Caco-2 (cell line): ENCODE results near the gene SLIT3. TPM values are rescaled to one million over a fixed set of nuclear protein-coding genes. Genes with fewer than 3 reads are reported as not detected.

Experiments
- BruUV-seq: library from RNA; stranded (reverse); fragments of 400-500 nt; replicated peaks from 2 replicates; lab custom pipeline; 2021; lab: Mats Ljungman, UMichigan
- CTCF ChIA-PET: fragments of 300-600 bp; sonication (Branson Sonifier 250); formaldehyde crosslinking; loops from one replicate; lab custom pipeline; 2022; ENCODE audit warnings: antibody characterized with exemption; lab: Charles Lee
- POLR2A ChIA-PET: fragments of 300-600 bp; sonication (Branson Sonifier 250); formaldehyde crosslinking; loops from one replicate; lab custom pipeline; 2022; ENCODE audit warnings: antibody characterized with exemption; lab: Charles Lee
- DNase-seq, 2 experiments: peaks; one replicate each; pipeline versions ENCODE4 v3.0.0 to v3.0.0-alpha.2; 2020 to 2022
- H3K27me3 ChIP-seq: replicated peaks from 2 replicates; pipeline ENCODE4 v1.6.0; 2011; ENCODE audit warnings: low read length; ENCODE audit not compliant: control insufficient read depth, insufficient read depth
- H3K36me3 ChIP-seq: 2 replicates; pipeline ENCODE4 v1.5.1; 2011; ENCODE audit warnings: low read length; ENCODE audit not compliant: control insufficient read depth, insufficient read depth
- H3K4me1 ChIP-seq: fragments of 250-450 bp; sonication (Bioruptor Pico); 2 replicates; pipeline ENCODE4 v1.5.1; 2020; ENCODE audit warnings: mild to moderate bottlenecking
- H3K4me3 ChIP-seq: 2 replicates; pipeline ENCODE4 v1.5.1; 2011; ENCODE audit warnings: low read depth, mild to moderate bottlenecking, control low read depth, low read length
- H3K9me3 ChIP-seq: fragments of 250-450 bp; sonication (Bioruptor Pico); 2 replicates; pipeline ENCODE4 v1.5.1; 2020; ENCODE audit warnings: mild to moderate bottlenecking, moderate library complexity
- H3K27ac Mint-ChIP-seq: one replicate; pipeline ENCODE4 v1.8.0; 2022; ENCODE audit warnings: mixed read lengths; ENCODE audit not compliant: unreplicated experiment
- H3K27me3 Mint-ChIP-seq: one replicate; pipeline ENCODE4 v1.8.0; 2022; ENCODE audit warnings: mixed read lengths; ENCODE audit not compliant: insufficient read depth, unreplicated experiment
- H3K36me3 Mint-ChIP-seq: one replicate; pipeline ENCODE4 v1.8.0; 2022; ENCODE audit warnings: mild to moderate bottlenecking, mixed read lengths; ENCODE audit not compliant: insufficient read depth, unreplicated experiment
- H3K4me1 Mint-ChIP-seq: one replicate; pipeline ENCODE4 v1.8.0; 2022; ENCODE audit warnings: low read depth, mixed read lengths; ENCODE audit not compliant: unreplicated experiment
- H3K4me3 Mint-ChIP-seq: one replicate; pipeline ENCODE4 v1.8.0; 2022; ENCODE audit warnings: mild to moderate bottlenecking, moderate library complexity, mixed read lengths; ENCODE audit not compliant: unreplicated experiment
- H3K9me3 Mint-ChIP-seq: one replicate; pipeline ENCODE4 v1.8.0; 2022; ENCODE audit warnings: mixed read lengths; ENCODE audit not compliant: unreplicated experiment
- CTCF ChIP-seq, 2 experiments: fragments of 200-600 bp in 1 of 2; IDR thresholded peaks; 1 replicate in 1 of 2; 2 replicates in 1 of 2; pipeline versions ENCODE4 v1.5.1 to v1.8.0; 2011 to 2022; ENCODE audit warnings: antibody characterized with exemption in 1 of 2, control low read depth in 1 of 2, inconsistent platforms in 1 of 2, low read depth in 1 of 2, low read length in 1 of 2, mild to moderate bottlenecking in 1 of 2, moderate library complexity in 1 of 2; ENCODE audit not compliant: insufficient read depth in 1 of 2, severe bottlenecking in 1 of 2, unreplicated experiment in 1 of 2
- intact Hi-C: fragments of 100-400 bp; cut with micrococcal nuclease; formaldehyde crosslinking; loops from one replicate; pipeline ENCODE4 v1.10.0; 2022; ENCODE audit not compliant: unreplicated experiment
- total RNA-seq: library from RNA; stranded (reverse); gene quantifications from 2 replicates; pipeline ENCODE4 v1.2.3, GENCODE V29; 2022

Gene SLIT3
- total RNA-seq, 1 experiment from 2014 or later, result 2.1 TPM

- Histone ChIP-seq H3K4me1 (no peaks in the 10 kb centered on the region), H3K9me3 (0 out of 2 replicates have a peak, but pooled peaks cover 4% of the 10 kb centered on the region), H3K27me3 (no peaks in the 10 kb centered on the region), H3K36me3 (no peaks in the 10 kb centered on the region), H3K4me3 (no peak overlapping the region)
- H3K36me3 Mint-ChIP-seq, result no peaks in the 10 kb centered on the region
- no peak for DNase-seq
- no TSS peak for BruUV-seq
- intact Hi-C loops, result no loop called here
- H3K27me3 Mint-ChIP-seq, result peaks cover 11% of the 10 kb centered on the region
- no peak overlapping the region for H3K27ac Mint-ChIP-seq
- H3K4me3 Mint-ChIP-seq, result no peak overlapping the region
- H3K9me3 Mint-ChIP-seq, result peaks cover 13% of the 10 kb centered on the region
- H3K4me1 Mint-ChIP-seq, result no peaks in the 10 kb centered on the region
- TF ChIP-seq CTCF (IDR thresholded peaks at IDR 0.05; ENCODE audit: insufficient read depth in 1 of 2, low read depth in 1 of 2, low read length in 1 of 2, severe bottlenecking in 1 of 2, unreplicated experiment in 1 of 2), result no peak
- POLR2A ChIA-PET, result no interaction called here
- CTCF ChIA-PET, result no interaction called here
Measured at GRCh38 chr5:168770036-168770498, 530.9 kb downstream of the SLIT3 start.

GRCh38 chr5:168768172-168768571 is 532.8 kb downstream of the SLIT3 start:
- Histone ChIP-seq H3K4me3 (no peak overlapping the region), H3K27me3 (no peaks in the 10 kb centered on the region), H3K36me3 (no peaks in the 10 kb centered on the region), H3K9me3 (0 out of 2 replicates have a peak, but pooled peaks cover 4% of the 10 kb centered on the region), H3K4me1 (no peaks in the 10 kb centered on the region)
- no TSS peak for BruUV-seq
- ChIA-PET POLR2A (no interaction called here), CTCF (no interaction called here)
- no peak for TF ChIP-seq CTCF (IDR thresholded peaks at IDR 0.05; ENCODE audit: insufficient read depth in 1 of 2, low read depth in 1 of 2, low read length in 1 of 2, severe bottlenecking in 1 of 2, unreplicated experiment in 1 of 2)
- no peaks in the 10 kb centered on the region for H3K36me3 Mint-ChIP-seq
- peaks cover 13% of the 10 kb centered on the region for H3K9me3 Mint-ChIP-seq
- intact Hi-C loops, result no loop called here
- no peak for DNase-seq
- H3K4me1 Mint-ChIP-seq, result no peaks in the 10 kb centered on the region
- H3K27me3 Mint-ChIP-seq, result peaks cover 14% of the 10 kb centered on the region
- H3K4me3 Mint-ChIP-seq, result no peak overlapping the region
- H3K27ac Mint-ChIP-seq, result no peak overlapping the region

GRCh38 chr5:168766426-168766700 is 534.6 kb downstream of the SLIT3 start:
- H3K9me3 ChIP-seq, result 0 out of 2 replicates have a peak, but pooled peaks cover 4% of the 10 kb centered on the region
- Mint-ChIP-seq H3K27ac (no peak overlapping the region), H3K9me3 (peaks cover 13% of the 10 kb centered on the region), H3K36me3 (no peaks in the 10 kb centered on the region), H3K4me1 (no peaks in the 10 kb centered on the region), H3K27me3 (peaks cover 14% of the 10 kb centered on the region), H3K4me3 (no peak overlapping the region)
- H3K36me3 ChIP-seq, result no peaks in the 10 kb centered on the region
- TF ChIP-seq CTCF (IDR thresholded peaks at IDR 0.05; ENCODE audit: insufficient read depth in 1 of 2, low read depth in 1 of 2, low read length in 1 of 2, severe bottlenecking in 1 of 2, unreplicated experiment in 1 of 2), result no peak
- no peaks in the 10 kb centered on the region for H3K27me3 ChIP-seq
- no TSS peak for BruUV-seq
- no peak for DNase-seq
- POLR2A ChIA-PET, result no interaction called here
- CTCF ChIA-PET, result no interaction called here
- no peak overlapping the region for H3K4me3 ChIP-seq
- no peaks in the 10 kb centered on the region for H3K4me1 ChIP-seq
- intact Hi-C loops, result no loop called here
